COLO829 (cell line): ENCODE data around the gene ADGRD1.

Source experiments
- DNase-seq: peaks from one replicate; pipeline ENCODE4 v3.0.0; 2012; ENCODE audit warnings: low spot score

Gene ADGRD1

GRCh38 chr12:131137009-131137835 is 183.5 kb downstream of the ADGRD1 start:
- no peak for DNase-seq

GRCh38 chr12:131137836-131138637 is 184.3 kb downstream of the ADGRD1 start:
- DNase-seq = no peak

GRCh38 chr12:131138638-131139362 is 185.1 kb downstream of the ADGRD1 start:
- DNase-seq = no peak

GRCh38 chr12:131139363-131140068 is 185.8 kb downstream of the ADGRD1 start:
- no peak for DNase-seq

GRCh38 chr12:131140069-131140435 is 186.3 kb downstream of the ADGRD1 start:
- no peak for DNase-seq

- DNase-seq = no peak
Observed at GRCh38 chr12:131140697-131141096, 187.0 kb downstream of the ADGRD1 start.

- DNase-seq = no peak
Observed at GRCh38 chr12:131141514-131141913, 187.8 kb downstream of the ADGRD1 start.

GRCh38 chr12:131142891-131143657 is 189.4 kb downstream of the ADGRD1 start:
- DNase-seq = no peak

GRCh38 chr12:131146173-131146675 is 192.5 kb downstream of the ADGRD1 start:
- DNase-seq = no peak

GRCh38 chr12:131147293-131147692 is 193.6 kb downstream of the ADGRD1 start:
- DNase-seq = no peak

GRCh38 chr12:131147894-131148293 is 194.2 kb downstream of the ADGRD1 start:
- no peak for DNase-seq

- DNase-seq = no peak
Observed at GRCh38 chr12:131151558-131152345, 198.0 kb downstream of the ADGRD1 start.

GRCh38 chr12:131152587-131152986 is 198.9 kb downstream of the ADGRD1 start:
- DNase-seq = no peak

GRCh38 chr12:131153016-131153415 is 199.3 kb downstream of the ADGRD1 start:
- DNase-seq = no peak

GRCh38 chr12:131153956-131154355 is 200.2 kb downstream of the ADGRD1 start:
- no peak for DNase-seq

- no peak for DNase-seq
Observed at GRCh38 chr12:131155131-131155530, 201.4 kb downstream of the ADGRD1 start.

- DNase-seq = no peak
Observed at GRCh38 chr12:131157743-131158142, 204.0 kb downstream of the ADGRD1 start.

GRCh38 chr12:131159660-131160059 is 206.0 kb downstream of the ADGRD1 start:
- no peak for DNase-seq

- no peak for DNase-seq
Observed at GRCh38 chr12:131162113-131162512, 208.4 kb downstream of the ADGRD1 start.

- no peak for DNase-seq
Observed at GRCh38 chr12:131163189-131163738, 209.6 kb downstream of the ADGRD1 start.
